ENCODE measurements around the gene CES4A.
"Not testable (repeated sequence)": the region's sequence is repeated elsewhere in the genome, so short reads cannot be mapped to it uniquely, and the experiment has no call there.

The CES4A gene

DNA sequence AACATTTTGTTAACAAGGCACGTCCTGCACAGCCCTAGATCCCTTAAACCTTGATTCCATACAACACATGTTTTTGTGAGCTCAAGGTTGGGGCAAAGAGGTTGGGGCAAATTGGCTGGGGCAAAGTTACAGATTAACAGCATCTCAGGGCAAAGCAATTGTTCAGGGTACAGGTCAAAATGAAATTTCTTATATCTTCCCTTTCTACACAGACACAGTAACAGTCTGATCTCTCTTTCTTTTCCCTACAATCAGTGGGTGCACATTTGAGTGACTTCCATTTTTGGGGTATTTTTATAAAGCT lies 32.3 kb upstream of the CES4A start:
- DNase-seq (ENCODE audit: low spot score) = not testable (repeated sequence)

DNA sequence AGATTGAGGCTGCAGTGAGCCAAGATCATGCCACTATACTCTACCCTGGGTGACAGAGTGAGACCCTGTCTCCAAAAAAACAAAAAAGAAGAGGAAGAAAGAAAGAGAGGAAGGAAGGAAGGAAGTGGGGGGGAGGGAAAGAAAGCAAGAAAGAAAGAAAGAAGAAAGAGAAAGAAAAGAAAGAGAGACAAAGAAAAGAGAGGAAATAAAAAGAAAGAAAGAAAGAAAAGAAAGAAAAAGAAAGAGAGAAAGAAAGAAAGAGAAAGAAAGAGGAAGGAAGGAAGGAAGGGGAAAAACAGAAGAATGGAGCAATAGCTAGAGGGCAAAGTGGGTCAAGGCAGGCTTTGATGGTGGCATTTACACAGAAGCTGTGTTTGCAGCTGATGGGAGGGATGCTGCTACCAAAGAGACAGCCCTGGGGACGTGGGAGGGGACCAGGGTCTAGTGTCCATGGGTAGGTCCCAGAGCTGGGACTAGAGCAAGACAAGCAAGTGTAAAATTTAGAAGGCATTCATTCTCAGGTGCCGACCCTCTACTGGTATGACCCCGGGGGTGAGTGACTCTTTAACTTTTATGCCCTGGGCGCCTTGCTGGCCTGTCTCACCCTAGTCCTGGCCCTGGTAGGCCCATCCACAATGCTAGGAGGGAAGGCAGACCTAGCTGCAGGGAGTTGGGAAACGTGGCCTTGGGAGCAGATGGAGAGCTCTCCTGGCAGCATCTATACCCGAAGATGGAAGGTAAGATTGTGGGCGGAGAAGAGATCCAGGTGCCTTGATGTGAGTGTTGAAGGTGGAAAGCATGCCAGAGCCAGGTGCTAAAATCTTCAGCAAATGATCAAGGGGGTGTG lies 29.3 kb upstream of the CES4A start:
- no peak for DNase-seq (ENCODE audit: low spot score)

DNA sequence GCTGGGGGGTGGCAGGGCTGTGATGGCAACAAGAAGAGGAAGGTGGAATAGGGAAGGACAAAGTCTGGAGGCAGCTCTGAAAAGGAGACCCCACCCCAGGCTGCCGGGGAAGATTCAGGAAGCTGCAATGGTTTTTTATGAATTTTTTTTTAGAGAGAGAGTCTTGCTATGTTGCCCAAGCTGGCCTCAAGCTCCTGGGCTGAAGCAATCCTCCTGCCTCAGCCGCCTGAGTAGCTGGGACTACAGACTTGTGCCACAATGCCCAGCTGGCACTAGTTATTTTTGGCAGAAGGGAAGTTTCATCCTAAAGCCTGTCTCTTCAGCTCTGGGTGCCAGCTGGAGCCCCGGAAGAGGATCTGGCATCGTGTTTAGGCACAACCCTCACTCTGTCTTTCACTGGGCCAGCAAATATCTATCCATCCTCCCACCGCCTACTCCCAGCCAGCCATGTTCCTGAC lies 28.7 kb upstream of the CES4A start:
- DNase-seq (ENCODE audit: low spot score) = no peak

DNA sequence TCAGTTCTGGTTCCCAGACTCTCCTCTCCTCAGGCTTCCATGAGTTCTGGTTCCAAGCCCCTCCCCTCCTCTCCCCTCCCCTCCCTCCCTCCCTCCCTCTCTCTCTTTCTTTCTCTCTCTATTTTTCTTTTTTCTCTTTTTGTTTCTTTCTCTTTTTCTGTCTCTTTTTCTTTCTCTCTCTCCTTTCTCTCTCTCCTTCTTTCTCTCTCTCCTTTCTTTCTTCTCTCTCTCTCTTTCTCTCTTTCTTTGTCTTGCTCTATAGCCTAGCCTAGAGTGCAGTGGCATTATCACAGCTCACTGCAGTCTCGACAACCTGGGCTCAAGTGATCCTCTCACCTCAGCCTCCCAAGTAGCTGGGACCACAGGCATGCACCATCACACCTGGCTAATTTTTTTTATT lies 28.1 kb upstream of the CES4A start:
- DNase-seq (ENCODE audit: low spot score) = no peak

DNA sequence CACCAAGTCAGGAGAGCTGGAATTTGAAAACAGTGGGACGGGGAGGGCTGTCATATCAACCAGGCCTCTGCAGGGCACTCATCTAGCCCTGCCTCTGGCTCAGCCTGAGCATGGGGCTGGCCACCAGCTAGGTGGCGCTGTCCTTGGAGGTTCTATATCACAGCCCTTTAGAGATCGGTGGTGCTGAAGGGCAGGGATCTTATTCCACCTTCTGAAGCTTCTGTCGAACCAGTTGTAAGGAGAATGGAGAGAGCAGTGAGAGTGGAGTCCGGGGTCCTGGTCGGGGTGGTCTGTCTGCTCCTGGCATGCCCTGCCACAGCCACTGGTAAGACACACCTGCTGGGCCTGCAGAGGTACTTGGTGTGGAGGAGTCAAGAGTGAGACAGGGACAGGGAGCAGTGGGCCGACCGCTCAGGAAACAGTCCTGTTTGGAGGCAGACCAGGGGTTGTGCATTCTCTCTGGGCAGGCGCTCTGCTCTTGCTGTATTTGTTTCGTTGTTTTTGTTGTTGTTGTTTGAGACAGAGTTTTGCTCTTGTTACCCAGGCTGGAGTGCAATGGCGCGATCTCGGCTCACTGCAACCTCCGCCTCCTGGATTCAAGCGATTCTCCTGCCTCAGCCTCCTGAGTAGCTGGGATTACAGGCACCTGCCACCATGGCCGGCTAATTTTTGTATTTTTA lies 27.2 kb upstream of the CES4A start, which contains the start of gene CES3:
TSS of gene CES3 (plus strand) at position 202 of the 680 bp plus-strand sequence. CDS start at position 244, 42 bp downstream.
- peak; percentile 53 for DNase-seq (ENCODE audit: low spot score)

DNA sequence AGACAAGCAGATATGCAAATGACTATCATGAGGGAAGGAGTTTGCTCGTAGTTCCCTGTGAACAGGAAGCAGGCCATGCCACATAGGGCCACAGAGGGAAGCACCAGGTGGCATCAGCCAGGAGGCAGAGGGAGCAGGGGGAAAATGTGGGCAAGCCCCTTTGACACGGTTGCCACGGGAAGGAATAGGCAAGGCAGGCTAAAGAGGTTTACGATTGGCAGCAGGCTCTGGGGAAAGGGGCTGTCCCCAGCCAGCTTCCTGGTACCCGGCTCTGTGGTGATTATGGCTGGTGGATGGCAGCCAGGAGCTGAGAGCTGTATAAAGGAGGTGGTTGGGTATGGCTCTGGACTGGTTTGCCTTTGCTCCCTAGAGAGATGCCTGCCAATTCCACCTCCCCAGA lies 26.5 kb upstream of the CES4A start:
- DNase-seq (ENCODE audit: low spot score) = no peak

DNA sequence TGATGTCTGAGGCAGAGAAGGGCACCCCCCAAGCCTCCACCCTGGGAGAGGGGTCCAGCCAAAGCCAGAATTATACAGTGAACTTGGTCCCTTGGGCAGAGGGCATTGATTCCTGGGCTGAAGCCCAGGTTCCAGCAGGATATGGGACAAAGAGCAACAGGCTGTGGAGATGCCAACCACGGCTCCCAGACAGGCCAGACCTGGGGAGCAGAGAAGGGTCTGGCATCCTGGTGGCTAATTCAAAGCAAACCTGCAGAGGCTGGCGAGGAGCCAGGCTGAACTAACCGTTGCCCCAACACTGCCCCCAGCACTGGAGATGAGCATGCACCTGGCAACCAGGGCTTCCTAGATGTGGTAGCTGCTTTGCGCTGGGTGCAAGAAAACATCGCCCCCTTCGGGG lies 24.3 kb upstream of the CES4A start:
- DNase-seq (ENCODE audit: low spot score) = no peak

DNA sequence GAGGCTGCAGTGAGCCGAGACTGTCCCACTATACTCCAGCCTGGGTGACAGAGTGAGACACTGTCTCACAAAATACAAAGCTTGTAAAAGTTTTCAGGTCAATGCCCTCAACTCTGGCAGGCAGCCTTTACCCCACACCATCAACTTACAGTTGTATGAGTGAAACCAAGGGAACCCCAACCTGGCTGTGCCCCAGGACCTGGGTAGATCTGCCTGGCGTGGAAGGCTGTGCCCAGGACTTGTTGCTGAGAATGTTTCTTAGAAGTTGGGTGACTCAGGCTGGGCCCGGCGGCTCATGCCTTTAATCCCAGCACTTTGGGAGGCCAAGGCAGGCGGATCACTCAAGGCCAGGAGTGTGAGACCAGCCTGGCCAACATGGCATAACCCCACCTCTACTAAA lies 19.5 kb upstream of the CES4A start:
- no peak for DNase-seq (ENCODE audit: low spot score)

DNA sequence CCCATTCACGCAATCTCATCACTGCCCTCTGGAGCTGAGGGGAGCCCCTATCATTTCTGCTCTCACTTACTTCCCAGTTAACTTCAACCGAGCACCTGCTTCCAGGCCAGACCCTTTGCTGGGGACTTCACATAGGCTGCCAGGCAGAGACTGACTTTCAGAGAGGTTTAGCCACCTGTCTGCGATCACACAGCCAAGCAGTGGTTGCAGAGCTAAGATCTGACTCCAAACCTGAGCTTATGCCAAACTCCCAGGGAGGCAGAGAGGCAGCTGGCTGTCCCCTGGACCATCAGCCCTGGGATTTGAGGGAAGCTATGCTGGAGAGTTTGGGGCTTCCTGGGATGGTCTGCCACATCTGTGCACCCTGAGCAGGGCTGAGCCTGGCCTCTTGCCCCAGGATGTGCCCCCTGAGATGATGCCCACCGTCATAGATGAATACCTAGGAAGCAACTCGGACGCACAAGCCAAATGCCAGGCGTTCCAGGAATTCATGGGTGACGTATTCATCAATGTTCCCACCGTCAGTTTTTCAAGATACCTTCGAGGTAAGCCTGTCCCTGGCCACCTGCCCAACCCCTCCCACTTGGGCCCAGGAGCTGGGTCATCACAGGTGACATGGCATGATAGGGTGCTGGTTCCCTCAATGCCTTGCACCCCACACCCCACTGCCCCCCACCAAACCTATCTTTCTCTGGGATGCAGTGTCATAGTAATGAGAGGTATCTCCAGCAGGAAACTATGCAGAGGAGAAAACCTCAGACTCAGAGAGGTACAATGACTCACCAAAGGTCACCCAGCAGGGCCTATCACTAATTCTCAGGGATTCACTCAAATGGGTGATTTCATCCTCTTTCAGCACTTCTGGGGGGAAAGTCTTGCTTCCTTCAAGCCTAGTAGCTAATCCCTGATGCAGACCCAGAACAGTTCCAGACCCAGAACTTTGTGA lies 17.3 kb upstream of the CES4A start:
- DNase-seq (ENCODE audit: low spot score) = no peak

DNA sequence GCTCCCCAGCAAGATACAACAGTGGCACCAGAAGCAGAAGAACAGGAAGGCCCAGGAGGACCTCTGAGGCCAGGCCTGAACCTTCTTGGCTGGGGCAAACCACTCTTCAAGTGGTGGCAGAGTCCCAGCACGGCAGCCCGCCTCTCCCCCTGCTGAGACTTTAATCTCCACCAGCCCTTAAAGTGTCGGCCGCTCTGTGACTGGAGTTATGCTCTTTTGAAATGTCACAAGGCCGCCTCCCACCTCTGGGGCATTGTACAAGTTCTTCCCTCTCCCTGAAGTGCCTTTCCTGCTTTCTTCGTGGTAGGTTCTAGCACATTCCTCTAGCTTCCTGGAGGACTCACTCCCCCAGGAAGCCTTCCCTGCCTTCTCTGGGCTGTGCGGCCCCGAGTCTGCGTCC lies 15.4 kb upstream of the CES4A start:
- no peak for DNase-seq (ENCODE audit: low spot score)

DNA sequence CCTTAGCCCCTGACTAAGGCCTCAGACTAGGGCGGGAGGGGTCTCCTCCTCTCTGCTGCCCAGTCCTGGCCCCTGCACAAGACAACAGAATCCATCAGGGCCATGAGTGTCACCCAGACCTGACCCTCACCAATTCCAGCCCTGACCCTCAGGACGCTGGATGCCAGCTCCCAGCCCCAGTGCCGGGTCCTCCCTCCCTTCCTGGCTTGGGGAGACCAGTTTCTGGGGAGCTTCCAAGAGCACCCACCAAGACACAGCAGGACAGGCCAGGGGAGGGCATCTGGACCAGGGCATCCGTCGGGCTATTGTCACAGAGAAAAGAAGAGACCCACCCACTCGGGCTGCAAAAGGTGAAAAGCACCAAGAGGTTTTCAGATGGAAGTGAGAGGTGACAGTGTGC lies 14.7 kb upstream of the CES4A start:
- DNase-seq (ENCODE audit: low spot score) = no peak

DNA sequence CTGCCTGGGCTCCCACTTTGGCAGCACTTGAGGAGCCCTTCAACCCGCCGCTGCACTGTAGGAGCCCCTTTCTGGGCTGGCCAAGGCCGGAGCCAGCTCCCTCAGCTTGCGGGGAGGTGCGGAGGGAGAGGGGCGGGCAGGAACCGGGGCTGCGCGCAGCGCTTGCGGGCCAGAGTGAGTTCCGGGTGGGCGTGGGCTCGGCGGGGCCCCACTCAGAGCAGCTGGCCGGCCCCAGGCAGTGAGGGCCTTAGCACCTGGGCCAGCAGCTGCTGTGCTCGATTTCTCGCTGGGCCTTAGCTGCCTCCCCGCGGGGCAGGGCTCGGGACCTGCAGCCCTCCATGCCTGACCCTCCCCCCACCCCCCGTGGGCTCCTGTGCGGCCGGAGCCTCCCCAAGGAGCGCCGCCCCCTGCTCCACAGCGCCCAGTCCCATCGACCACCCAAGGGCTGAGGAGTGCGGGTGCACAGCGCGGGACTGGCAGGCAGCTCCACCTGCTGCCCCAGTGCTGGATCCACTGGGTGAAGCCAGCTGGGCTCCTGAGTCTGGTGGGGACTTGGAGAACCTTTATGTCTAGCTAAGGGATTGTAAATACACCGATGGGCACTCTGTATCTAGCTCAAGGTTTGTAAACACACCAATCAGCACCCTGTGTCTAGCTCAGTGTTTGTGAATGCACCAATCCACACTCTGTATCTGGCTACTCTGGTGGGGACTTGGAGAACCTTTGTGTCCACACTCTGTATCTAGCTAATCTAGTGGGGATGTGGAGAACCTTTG lies 14.0 kb upstream of the CES4A start:
- not testable (repeated sequence) for DNase-seq (ENCODE audit: low spot score)

DNA sequence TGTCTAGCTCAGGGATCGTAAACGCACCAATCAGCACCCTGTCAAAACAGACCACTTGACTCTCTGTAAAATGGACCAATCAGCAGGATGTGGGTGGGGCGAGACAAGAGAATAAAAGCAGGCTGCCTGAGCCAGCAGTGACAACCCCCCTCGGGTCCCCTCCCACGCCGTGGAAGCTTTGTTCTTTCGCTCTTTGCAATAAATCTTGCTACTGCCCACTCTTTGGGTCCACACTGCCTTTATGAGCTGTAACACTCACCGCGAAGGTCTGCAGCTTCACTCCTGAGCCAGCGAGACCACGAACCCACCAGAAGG lies 13.5 kb upstream of the CES4A start:
- DNase-seq (ENCODE audit: low spot score) = not testable (repeated sequence)

DNA sequence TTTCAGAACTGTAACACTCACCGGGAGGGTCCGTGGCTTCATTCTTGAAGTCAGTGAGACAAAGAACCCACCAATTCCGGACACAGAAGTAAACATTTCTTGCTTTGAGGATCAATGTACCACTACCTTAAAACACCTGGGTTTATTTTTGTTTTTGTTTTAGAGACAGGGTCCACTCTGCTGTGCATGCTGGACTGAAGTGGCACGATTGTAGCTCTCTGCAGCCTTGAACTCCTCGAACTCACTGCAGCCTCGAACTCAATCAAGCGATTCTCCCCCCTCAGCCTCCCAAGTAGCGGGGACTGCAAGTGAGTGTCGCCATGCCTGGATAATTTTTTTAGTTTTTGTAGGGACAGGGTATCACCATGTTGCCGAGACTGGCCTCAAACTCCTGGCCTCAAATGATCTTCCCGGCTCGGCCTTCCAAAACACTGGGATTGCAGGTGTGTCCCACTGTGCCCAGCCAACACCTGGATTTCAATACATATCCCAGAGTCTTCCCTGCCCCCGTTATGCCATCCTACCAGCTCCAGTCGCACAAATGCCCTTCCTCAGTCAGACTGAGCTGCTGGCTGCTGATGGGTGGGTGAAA lies 13.0 kb upstream of the CES4A start:
- DNase-seq (ENCODE audit: low spot score) = no peak

DNA sequence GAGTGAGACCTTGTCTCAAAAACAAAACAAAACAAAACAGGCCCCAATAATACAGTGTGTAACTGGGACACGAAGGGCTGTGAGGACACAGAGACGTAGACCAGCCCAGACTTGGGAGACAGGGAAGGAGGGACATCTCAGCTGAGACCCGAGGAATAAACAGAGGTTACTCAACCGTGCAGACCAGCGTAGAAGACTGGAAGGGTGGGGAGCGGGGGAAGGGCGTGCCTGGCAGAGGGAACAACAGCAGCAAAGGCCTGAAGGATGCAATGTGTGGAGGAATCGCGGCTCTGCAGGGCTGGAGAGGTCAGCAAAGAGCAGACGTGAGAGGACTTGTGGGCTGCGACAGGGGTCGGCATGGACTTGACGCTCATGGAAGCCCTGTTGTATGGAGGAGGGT lies 11.6 kb upstream of the CES4A start:
- no peak for DNase-seq (ENCODE audit: low spot score)

DNA sequence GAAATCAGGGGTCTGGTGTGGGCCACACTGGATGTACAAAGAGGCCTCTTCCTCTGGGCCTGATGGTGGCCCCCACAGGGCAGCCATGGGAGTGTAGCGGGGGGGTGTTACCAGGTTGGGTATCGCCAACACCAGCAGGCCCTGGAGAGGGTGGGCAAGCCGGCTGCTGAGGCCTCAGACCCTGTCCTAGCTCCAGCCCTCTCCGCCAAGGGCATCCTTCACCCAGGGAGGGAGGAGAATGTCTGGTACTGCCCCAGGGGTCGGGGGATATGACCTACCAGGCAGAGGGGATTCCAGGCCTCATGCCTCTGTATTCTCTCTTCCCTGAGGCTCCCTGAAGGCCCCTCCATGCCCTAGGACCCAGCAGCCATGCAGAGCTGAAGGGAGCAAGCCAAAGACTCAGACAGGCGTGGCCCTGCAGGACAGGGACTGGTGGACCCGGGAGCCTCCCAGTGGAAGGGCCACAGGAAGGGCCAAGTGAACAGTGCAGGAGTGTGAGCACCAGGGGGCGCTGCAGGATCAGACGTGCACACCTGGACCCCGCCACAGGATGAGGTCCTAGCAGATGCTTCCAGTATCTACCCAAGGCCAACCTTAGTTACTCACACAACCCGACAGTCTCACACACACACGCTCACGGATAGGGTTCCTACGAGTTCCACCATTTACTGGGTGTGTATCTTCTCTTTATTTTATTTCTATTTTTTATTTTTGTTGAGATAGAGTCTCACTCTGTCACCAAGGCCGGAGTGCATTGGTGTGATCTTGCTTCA lies 10.9 kb upstream of the CES4A start:
- DNase-seq (ENCODE audit: low spot score) = peak; percentile 84

DNA sequence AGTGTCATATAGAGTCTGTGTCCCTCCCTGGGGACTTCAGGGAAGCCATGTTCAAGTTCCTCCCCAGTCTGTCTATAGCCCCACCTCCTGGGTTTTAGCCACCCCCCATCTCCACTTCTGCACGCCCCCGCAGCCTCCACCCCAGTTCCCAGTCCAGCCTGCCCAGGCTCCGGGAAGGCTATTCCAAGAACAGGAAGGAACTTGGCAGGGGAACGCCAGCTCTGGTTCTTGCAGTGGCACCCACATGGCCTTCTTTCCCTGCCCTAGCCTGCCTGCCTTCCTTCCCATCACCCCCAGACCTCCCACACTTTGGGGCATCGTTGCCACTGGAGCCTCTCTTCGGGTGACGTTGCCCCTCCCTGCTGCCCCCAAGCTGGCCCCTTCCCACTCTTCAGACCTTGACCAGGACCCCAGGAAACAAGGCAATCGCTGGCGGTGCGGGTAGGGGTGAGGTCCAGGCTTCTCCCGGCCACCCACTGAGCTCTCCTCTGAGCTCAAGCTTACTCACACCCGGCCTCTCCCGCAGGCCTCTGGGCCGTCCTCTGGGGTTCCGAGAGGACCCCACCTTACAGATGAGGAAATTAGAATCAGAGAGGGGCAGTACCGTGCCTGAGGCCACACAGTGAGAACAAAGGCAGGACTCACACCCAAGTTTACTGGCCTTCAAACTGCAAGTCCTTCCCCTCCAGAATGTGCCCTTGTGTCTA lies 9.2 kb upstream of the CES4A start:
- DNase-seq (ENCODE audit: low spot score) = no peak

DNA sequence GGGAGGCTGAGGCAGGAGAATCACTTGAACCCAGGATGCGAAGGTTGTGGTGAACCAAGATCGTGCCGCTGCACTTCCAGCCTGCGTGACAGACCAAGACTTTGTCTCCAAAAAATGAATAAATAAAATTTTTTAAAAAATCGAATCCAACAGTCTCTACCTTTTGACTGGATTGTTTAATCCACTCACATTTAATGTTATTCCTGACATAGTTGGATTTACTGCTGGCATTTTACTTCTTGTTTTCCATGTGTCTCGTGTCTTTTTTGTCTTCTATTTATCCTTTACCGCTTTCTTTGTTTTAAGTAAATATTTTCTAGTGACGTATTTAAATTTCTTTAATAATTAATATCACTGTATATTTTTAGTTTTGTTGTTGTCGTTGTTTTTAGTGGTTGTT lies 5.4 kb upstream of the CES4A start:
- DNase-seq (ENCODE audit: low spot score) = no peak

DNA sequence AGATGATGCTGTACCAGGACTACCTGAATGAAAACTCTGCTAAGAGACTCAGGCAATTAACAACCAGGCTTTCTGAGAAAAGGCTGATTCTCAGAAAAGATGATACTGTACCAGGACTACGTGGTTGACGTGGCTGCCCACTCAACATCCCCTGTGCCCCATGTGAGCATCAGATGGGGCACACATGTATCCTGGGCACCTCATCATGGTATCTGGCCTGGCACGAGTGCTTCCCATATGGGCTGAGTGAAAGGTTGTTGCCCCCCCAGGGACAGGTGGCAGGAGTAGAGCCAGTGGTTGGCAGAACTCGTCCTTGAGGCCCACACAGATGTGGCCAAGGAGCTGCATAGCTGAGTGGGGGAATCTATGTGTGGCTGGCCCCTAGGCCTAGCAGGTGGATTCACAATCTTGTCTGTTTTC lies 3.5 kb upstream of the CES4A start:
- no peak for DNase-seq (ENCODE audit: low spot score)

DNA sequence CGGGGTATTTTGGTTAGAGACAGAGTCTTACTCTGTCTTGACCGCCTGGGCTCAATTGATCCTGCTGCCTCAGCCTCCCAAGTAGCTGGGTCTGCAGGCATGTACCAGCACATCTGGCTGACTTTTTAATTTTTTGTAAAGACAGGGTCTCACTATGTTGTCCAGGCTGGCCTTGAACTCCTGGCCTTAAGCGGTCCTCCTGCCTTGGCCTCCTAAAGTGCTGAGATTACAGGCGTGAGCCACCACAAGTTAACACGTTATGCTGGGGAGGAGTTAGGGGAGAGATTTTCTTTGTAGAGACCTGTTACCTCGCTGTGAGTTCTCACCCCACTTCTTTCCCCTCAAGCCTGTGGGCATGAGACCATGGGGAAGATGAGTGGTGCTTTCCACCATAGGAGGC lies 1.8 kb upstream of the CES4A start:
- no peak for DNase-seq (ENCODE audit: low spot score)
